Measurements from ENCODE around the gene CNRIP1.

CNRIP1 gene

GRCh38 chr2:68246396-68246795, 73.4 kb downstream of the CNRIP1 start:
- no peak for ATAC-seq

DNA sequence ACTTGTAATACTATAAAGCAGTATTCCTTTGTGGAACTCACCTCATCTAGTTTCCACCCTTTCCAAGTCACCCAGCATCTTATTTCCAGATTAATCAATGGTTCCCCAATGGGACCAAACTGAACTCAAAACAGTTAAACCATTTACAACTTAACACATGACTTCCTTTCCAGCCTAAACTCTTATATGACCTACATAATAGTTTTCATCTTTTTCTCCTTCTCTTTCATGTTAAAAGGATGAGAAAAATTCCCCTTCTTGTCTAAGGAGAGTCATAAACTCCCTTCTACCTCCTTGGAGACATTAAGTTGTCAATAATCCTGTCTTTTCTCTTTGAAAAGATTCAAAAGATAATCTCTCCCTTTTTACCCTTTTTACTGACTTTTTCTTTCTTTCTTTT, 74.1 kb downstream of the CNRIP1 start:
- TF ChIP-seq ZC3H10 (CRISPR knock-in tag; IDR thresholded peaks at IDR 0.05) (no peak), POU6F1 (CRISPR knock-in tag; IDR thresholded peaks at IDR 0.05; ENCODE audit: borderline replicate concordance, low read depth) (no peak)
- ATAC-seq: no peak

More at GRCh38 chr2:68246396-68246795, 73.4 kb downstream of the CNRIP1 start:
- TF ChIP-seq ZFP3 (CRISPR knock-in tag; IDR thresholded peaks at IDR 0.05): no peak
- TF ChIP-seq ARNTL (CRISPR knock-in tag; IDR thresholded peaks at IDR 0.05; ENCODE audit: borderline replicate concordance, low read depth): no peak
- no peak for TF ChIP-seq ZNF8 (CRISPR knock-in tag; IDR thresholded peaks at IDR 0.05)
- no peak for TF ChIP-seq ZC3H10 (CRISPR knock-in tag; IDR thresholded peaks at IDR 0.05)
- TF ChIP-seq ZNF70 (CRISPR knock-in tag; IDR thresholded peaks at IDR 0.05): no peak
- TF ChIP-seq RARB (CRISPR knock-in tag; IDR thresholded peaks at IDR 0.05): no peak
- TF ChIP-seq TOX (CRISPR knock-in tag; IDR thresholded peaks at IDR 0.05; ENCODE audit: borderline replicate concordance): no peak
- no peak for TF ChIP-seq CSRNP3 (CRISPR knock-in tag; IDR thresholded peaks at IDR 0.05)
- no peak for TF ChIP-seq PPARA (CRISPR knock-in tag; IDR thresholded peaks at IDR 0.05; ENCODE audit: borderline replicate concordance)
- no peak for TF ChIP-seq ZFP30 (CRISPR knock-in tag; IDR thresholded peaks at IDR 0.05)
- TF ChIP-seq ZNF565 (CRISPR knock-in tag; conservative IDR thresholded peaks at IDR 0.05; ENCODE audit: low read depth): no peak
- no peak for TF ChIP-seq ISL1 (CRISPR knock-in tag; IDR thresholded peaks at IDR 0.05)
- TF ChIP-seq GLIS3 (CRISPR knock-in tag; IDR thresholded peaks at IDR 0.05): no peak
- TF ChIP-seq, protein P1, sequence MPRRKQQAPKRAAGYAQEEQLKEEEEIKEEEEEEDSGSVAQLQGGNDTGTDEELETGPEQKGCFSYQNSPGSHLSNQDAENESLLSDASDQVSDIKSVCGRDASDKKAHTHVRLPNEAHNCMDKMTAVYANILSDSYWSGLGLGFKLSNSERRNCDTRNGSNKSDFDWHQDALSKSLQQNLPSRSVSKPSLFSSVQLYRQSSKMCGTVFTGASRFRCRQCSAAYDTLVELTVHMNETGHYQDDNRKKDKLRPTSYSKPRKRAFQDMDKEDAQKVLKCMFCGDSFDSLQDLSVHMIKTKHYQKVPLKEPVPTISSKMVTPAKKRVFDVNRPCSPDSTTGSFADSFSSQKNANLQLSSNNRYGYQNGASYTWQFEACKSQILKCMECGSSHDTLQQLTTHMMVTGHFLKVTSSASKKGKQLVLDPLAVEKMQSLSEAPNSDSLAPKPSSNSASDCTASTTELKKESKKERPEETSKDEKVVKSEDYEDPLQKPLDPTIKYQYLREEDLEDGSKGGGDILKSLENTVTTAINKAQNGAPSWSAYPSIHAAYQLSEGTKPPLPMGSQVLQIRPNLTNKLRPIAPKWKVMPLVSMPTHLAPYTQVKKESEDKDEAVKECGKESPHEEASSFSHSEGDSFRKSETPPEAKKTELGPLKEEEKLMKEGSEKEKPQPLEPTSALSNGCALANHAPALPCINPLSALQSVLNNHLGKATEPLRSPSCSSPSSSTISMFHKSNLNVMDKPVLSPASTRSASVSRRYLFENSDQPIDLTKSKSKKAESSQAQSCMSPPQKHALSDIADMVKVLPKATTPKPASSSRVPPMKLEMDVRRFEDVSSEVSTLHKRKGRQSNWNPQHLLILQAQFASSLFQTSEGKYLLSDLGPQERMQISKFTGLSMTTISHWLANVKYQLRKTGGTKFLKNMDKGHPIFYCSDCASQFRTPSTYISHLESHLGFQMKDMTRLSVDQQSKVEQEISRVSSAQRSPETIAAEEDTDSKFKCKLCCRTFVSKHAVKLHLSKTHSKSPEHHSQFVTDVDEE (CRISPR knock-in tag; IDR thresholded peaks at IDR 0.05): no peak
- TF ChIP-seq ESRRG (CRISPR knock-in tag; IDR thresholded peaks at IDR 0.05): no peak
- TF ChIP-seq, protein P2, sequence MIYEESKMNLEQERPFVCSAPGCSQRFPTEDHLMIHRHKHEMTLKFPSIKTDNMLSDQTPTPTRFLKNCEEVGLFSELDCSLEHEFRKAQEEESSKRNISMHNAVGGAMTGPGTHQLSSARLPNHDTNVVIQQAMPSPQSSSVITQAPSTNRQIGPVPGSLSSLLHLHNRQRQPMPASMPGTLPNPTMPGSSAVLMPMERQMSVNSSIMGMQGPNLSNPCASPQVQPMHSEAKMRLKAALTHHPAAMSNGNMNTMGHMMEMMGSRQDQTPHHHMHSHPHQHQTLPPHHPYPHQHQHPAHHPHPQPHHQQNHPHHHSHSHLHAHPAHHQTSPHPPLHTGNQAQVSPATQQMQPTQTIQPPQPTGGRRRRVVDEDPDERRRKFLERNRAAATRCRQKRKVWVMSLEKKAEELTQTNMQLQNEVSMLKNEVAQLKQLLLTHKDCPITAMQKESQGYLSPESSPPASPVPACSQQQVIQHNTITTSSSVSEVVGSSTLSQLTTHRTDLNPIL (CRISPR knock-in tag; IDR thresholded peaks at IDR 0.05; ENCODE audit: low read depth): no peak
- TF ChIP-seq SNAI2 (CRISPR knock-in tag; IDR thresholded peaks at IDR 0.05): no peak
- no peak for TF ChIP-seq OSR1 (CRISPR knock-in tag; IDR thresholded peaks at IDR 0.05)

GRCh38 chr2:68245066-68245465, 74.7 kb downstream of the CNRIP1 start:
- TF ChIP-seq ZNF8 (CRISPR knock-in tag; IDR thresholded peaks at IDR 0.05): no peak
- ATAC-seq: no peak

DNA sequence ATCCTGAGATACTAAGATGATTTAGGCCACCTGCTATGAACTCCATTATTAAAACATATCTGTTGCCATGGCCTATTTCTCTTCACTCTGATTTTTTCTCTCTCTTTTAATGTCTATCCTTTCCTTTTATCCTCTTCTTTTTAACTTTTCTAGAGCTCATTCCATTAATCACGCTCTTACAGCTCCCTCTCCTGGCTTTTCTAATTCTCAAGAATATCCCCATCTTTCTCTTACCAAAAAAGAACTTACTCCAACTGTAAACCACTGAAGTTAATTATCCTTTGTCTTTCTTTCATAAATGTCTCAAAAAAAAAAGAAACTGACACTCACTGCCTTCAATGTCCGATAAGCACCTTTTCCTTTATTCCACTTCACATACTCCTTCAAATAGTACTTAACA, 75.3 kb downstream of the CNRIP1 start:
- TF ChIP-seq ARNTL (CRISPR knock-in tag; IDR thresholded peaks at IDR 0.05; ENCODE audit: borderline replicate concordance, low read depth) (no peak), ZC3H10 (CRISPR knock-in tag; IDR thresholded peaks at IDR 0.05) (no peak), CSRNP3 (CRISPR knock-in tag; IDR thresholded peaks at IDR 0.05) (no peak), ZNF8 (CRISPR knock-in tag; IDR thresholded peaks at IDR 0.05) (no peak), TOX (CRISPR knock-in tag; IDR thresholded peaks at IDR 0.05; ENCODE audit: borderline replicate concordance) (no peak)
- peak; percentile 49; the same call in 2 of the 3 replicates for ATAC-seq
